OCI-LY7 (cell line): ENCODE results near the gene MAEL.

Experiments used
- EZH2phosphoT487 ChIP-seq: fragments of 200-600 bp; sonication (generic); IDR thresholded peaks from 2 replicates; pipeline ENCODE4 v1.6.1; 2018; ENCODE audit warnings: low read depth, borderline replicate concordance, mild to moderate bottlenecking, mixed run types, antibody characterized with exemption, low read length, moderate library complexity, mixed read lengths
- TF ChIP-seq, protein P1 (sequence below): fragments of 200-600 bp; sonication (generic); conservative IDR thresholded peaks from 2 replicates; pipeline ENCODE4 v1.5.1; 2014; ENCODE audit warnings: mild to moderate bottlenecking, antibody characterized with exemption, low read length, moderate library complexity, mixed read lengths

DNA sequence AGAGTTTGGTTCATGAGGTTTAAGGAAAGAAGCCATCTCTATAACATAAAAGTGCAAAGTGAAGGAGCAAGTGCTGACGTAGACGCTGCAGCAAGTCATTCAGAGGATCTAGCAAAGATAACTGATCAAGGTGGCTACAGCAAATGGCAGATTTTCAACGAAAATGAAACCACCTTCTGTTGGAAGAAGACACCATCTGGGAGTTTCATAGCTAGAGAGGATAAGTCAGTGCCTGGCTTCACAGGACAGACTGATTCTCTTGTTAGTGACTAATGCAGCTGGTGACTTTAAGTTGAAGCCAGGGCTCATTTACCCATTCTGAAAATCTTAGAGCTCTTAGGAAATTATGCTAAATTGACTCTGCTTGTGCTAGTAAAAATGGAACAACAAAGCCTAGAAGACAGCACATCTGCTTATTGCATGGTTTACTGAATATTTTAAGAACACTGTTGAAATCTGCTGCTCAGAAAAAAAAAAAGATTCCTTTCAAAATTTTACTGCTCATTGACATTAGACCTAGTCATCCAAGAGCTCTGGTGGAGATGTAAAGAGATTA, 10.5 kb downstream of the MAEL start:
- TF ChIP-seq, protein P1, sequence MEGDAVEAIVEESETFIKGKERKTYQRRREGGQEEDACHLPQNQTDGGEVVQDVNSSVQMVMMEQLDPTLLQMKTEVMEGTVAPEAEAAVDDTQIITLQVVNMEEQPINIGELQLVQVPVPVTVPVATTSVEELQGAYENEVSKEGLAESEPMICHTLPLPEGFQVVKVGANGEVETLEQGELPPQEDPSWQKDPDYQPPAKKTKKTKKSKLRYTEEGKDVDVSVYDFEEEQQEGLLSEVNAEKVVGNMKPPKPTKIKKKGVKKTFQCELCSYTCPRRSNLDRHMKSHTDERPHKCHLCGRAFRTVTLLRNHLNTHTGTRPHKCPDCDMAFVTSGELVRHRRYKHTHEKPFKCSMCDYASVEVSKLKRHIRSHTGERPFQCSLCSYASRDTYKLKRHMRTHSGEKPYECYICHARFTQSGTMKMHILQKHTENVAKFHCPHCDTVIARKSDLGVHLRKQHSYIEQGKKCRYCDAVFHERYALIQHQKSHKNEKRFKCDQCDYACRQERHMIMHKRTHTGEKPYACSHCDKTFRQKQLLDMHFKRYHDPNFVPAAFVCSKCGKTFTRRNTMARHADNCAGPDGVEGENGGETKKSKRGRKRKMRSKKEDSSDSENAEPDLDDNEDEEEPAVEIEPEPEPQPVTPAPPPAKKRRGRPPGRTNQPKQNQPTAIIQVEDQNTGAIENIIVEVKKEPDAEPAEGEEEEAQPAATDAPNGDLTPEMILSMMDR, result no peak
- no peak for TF ChIP-seq EZH2phosphoT487
